ENCODE data around the gene PRKCG. TPM values are rescaled to one million over a fixed set of nuclear protein-coding genes. Genes with fewer than 3 reads are reported as not detected.

Gene PRKCG
- total RNA-seq, 1 experiment from 2014 or later, result 2.8 TPM

DNA sequence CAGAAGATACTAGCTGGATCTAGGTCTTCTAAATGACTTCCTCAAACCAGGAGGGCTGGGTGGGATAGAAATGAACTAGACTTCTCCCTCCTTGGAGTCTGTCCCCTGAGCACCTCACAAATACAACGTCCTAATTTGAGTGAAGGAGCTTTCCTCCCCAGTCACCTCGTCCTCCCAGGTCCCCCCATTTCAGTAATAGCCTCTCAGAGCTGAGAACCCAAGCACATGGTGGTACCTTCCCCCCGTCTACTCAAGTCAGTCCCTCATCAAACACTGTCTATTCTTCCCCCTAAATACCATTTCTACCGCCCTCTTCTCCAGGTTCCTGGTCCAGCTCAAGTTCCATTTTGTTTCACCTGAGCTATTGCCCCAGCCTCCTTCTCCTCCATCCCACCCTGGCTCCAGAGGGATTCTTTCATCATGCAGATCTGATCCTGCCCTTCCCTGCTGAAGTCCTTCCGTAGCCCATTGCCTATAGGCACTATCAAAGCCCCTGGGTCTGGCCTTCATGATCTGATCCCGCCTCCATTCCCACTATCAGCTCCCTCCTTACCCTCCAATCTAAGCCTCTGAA lies 5.3 kb upstream of the PRKCG start:
- H3K9me3 ChIP-seq (ENCODE audit: control insufficient read depth in 1 of 2, insufficient read depth in 1 of 2, low read depth in 1 of 2, low read length in 2 of 2), result no peaks in the 10 kb centered on the region
- H3K79me2 ChIP-seq (ENCODE audit: insufficient read depth, low read length), result peaks cover 11% of the 10 kb centered on the region; the same call in 1 of the 2 replicates
- H3K36me3 ChIP-seq (ENCODE audit: control insufficient read depth in 1 of 2, insufficient read depth in 2 of 2, low read length in 2 of 2), result peaks cover 15 to 16% of the 10 kb centered on the region in 2 experiments
- no peak overlapping the region for H3K27ac ChIP-seq (ENCODE audit: low read depth, low read length)
- no peak overlapping the region for H3K4me3 ChIP-seq (replicated peaks in 1 of 2; ENCODE audit: low read depth in 1 of 2, low read length in 2 of 2)
- POLR2A ChIA-PET, result interaction anchor here (1.0 to 2.7 kb wide), 3 partner anchors 9 to 12 kb away, joined by 3 to 15 read pairs (median 4); partner anchors contain the start of gene MYADM
- BruUV-seq (replicated peaks), result no TSS peak
- intact Hi-C loops (cut with micrococcal nuclease), result no loop called here
- H2AFZ ChIP-seq (ENCODE audit: low read depth, low read length, poor library complexity, severe bottlenecking), result no peak overlapping the region
- RAD21 ChIA-PET (ENCODE audit: low non-redundant PET in 1 of 2, low total read pairs in 2 of 2, uncharacterized antibody in 2 of 2, unreplicated experiment in 2 of 2), result no interaction called here
- no peak for TF ChIP-seq SRF (IDR thresholded peaks at IDR 0.05; ENCODE audit: low read depth)
- TF ChIP-seq SP1 (IDR thresholded peaks at IDR 0.05; ENCODE audit: low read depth), result no peak
- no peak for TF ChIP-seq EZH2 (IDR thresholded peaks at IDR 0.05)
- no peak for TF ChIP-seq RAD21 (IDR thresholded peaks at IDR 0.05; ENCODE audit: low read depth)
- TF ChIP-seq ELF1 (IDR thresholded peaks at IDR 0.05; ENCODE audit: borderline replicate concordance, low read depth), result no peak
- no peak for TF ChIP-seq CBX3 (IDR thresholded peaks at IDR 0.05; ENCODE audit: low read depth)
- TF ChIP-seq POLR2AphosphoS5 (IDR thresholded peaks at IDR 0.05; ENCODE audit: low read depth, low read length), result no peak; the same call in 1 of the 2 replicates
- no peak for TF ChIP-seq EGR1 (IDR thresholded peaks at IDR 0.05; ENCODE audit: low read depth)
- no peak for TF ChIP-seq FOSL1 (IDR thresholded peaks at IDR 0.05; ENCODE audit: low read depth)
- no peaks in the 10 kb centered on the region for H4K20me1 ChIP-seq (ENCODE audit: insufficient read depth)
- no peaks in the 10 kb centered on the region for H3K9me2 ChIP-seq (ENCODE audit: insufficient read depth)
- H3K4me2 ChIP-seq (ENCODE audit: low read length), result no peak overlapping the region
- CTCF ChIA-PET, result interaction anchor here (1.0 to 1.5 kb wide), 3 partner anchors 9 to 153 kb away, joined by 3 to 6 read pairs (median 3); partner anchors contain the start of gene MYADM
- no peaks in the 10 kb centered on the region for H3K27me3 ChIP-seq (ENCODE audit: insufficient read depth, low read length)
- DNase-seq (ENCODE audit: low read depth, low spot score) (no peak), ATAC-seq (no peak)
- H3K4me1 ChIP-seq (ENCODE audit: control insufficient read depth in 1 of 2, insufficient read depth in 2 of 2, low read length in 2 of 2), result peaks cover 18 to 26% of the 10 kb centered on the region in 2 experiments
- H3K9ac ChIP-seq (ENCODE audit: low read length), result no peak overlapping the region

- intact Hi-C loops (cut with micrococcal nuclease), result no loop called here
- H3K4me2 ChIP-seq (ENCODE audit: low read length), result no peak overlapping the region
- no peaks in the 10 kb centered on the region for H3K27me3 ChIP-seq (ENCODE audit: insufficient read depth, low read length)
- CTCF ChIA-PET, result interaction anchor here (1.0 kb wide), 1 partner anchor 153 kb away, joined by 3 read pairs; no protein-coding TSS in a partner anchor
- H3K9ac ChIP-seq (ENCODE audit: low read length), result no peak overlapping the region
- H3K36me3 ChIP-seq (ENCODE audit: control insufficient read depth in 1 of 2, insufficient read depth in 2 of 2, low read length in 2 of 2), result peaks cover 15 to 16% of the 10 kb centered on the region in 2 experiments
- DNase-seq (ENCODE audit: low read depth, low spot score) (no peak), ATAC-seq (no peak)
- H3K27ac ChIP-seq (ENCODE audit: low read depth, low read length), result no peak overlapping the region
- RAD21 ChIA-PET (ENCODE audit: low non-redundant PET in 1 of 2, low total read pairs in 2 of 2, uncharacterized antibody in 2 of 2, unreplicated experiment in 2 of 2), result no interaction called here
- H3K9me2 ChIP-seq (ENCODE audit: insufficient read depth), result no peaks in the 10 kb centered on the region
- H4K20me1 ChIP-seq (ENCODE audit: insufficient read depth), result no peaks in the 10 kb centered on the region
- peaks cover 11% of the 10 kb centered on the region; the same call in 1 of the 2 replicates for H3K79me2 ChIP-seq (ENCODE audit: insufficient read depth, low read length)
- no peak overlapping the region for H2AFZ ChIP-seq (ENCODE audit: low read depth, low read length, poor library complexity, severe bottlenecking)
- no peak overlapping the region for H3K4me3 ChIP-seq (replicated peaks in 1 of 2; ENCODE audit: low read depth in 1 of 2, low read length in 2 of 2)
- POLR2A ChIA-PET, result interaction anchor here (1.3 to 2.7 kb wide), 3 partner anchors 9 to 11 kb away, joined by 3 to 15 read pairs (median 4); partner anchors contain the start of gene MYADM
- no peaks in the 10 kb centered on the region for H3K9me3 ChIP-seq (ENCODE audit: control insufficient read depth in 1 of 2, insufficient read depth in 1 of 2, low read depth in 1 of 2, low read length in 2 of 2)
- H3K4me1 ChIP-seq (ENCODE audit: control insufficient read depth in 1 of 2, insufficient read depth in 2 of 2, low read length in 2 of 2), result peaks cover 21 to 32% of the 10 kb centered on the region in 2 experiments
- BruUV-seq (replicated peaks), result no TSS peak
- TF ChIP-seq CEBPB (IDR thresholded peaks at IDR 0.05; ENCODE audit: low read depth) (no peak), POLR2A (IDR thresholded peaks at IDR 0.05; ENCODE audit: borderline replicate concordance, extremely low read depth, insufficient read depth, insufficient read length) (no peak), ATF3 (IDR thresholded peaks at IDR 0.05) (no peak), JUND (IDR thresholded peaks at IDR 0.05) (no peak), SP1 (IDR thresholded peaks at IDR 0.05; ENCODE audit: low read depth) (no peak), RAD21 (IDR thresholded peaks at IDR 0.05; ENCODE audit: low read depth) (no peak), EZH2 (IDR thresholded peaks at IDR 0.05) (no peak), CBX3 (IDR thresholded peaks at IDR 0.05; ENCODE audit: low read depth) (no peak), EGR1 (IDR thresholded peaks at IDR 0.05; ENCODE audit: low read depth) (no peak), REST (IDR thresholded peaks at IDR 0.05; ENCODE audit: low read depth) (no peak), SIN3A (IDR thresholded peaks at IDR 0.05; ENCODE audit: low read depth) (no peak)
- TF ChIP-seq, protein P1, sequence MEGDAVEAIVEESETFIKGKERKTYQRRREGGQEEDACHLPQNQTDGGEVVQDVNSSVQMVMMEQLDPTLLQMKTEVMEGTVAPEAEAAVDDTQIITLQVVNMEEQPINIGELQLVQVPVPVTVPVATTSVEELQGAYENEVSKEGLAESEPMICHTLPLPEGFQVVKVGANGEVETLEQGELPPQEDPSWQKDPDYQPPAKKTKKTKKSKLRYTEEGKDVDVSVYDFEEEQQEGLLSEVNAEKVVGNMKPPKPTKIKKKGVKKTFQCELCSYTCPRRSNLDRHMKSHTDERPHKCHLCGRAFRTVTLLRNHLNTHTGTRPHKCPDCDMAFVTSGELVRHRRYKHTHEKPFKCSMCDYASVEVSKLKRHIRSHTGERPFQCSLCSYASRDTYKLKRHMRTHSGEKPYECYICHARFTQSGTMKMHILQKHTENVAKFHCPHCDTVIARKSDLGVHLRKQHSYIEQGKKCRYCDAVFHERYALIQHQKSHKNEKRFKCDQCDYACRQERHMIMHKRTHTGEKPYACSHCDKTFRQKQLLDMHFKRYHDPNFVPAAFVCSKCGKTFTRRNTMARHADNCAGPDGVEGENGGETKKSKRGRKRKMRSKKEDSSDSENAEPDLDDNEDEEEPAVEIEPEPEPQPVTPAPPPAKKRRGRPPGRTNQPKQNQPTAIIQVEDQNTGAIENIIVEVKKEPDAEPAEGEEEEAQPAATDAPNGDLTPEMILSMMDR (IDR thresholded peaks at IDR 0.05 in 2 of 3, conservative IDR thresholded peaks at IDR 0.05 in 1 of 3; ENCODE audit: borderline replicate concordance in 1 of 3, insufficient read depth in 1 of 3, low read depth in 2 of 3, low read length in 2 of 3), result no peak
Observed at GRCh38 chr19:53877361-53877766, 4.6 kb upstream of the PRKCG start.
